NB4 (cell line): ENCODE data around the gene CEACAM6.

Experiments used
- POLR2A ChIP-seq: IDR thresholded peaks from 2 replicates; pipeline ENCODE4 v1.6.1; 2011; ENCODE audit warnings: mild to moderate bottlenecking; ENCODE audit not compliant: insufficient read length; ENCODE audit errors: extremely low read depth
- TF ChIP-seq, protein P1 (sequence below): IDR thresholded peaks from one replicate; pipeline ENCODE4 v1.5.1; 2012; ENCODE audit warnings: low read depth, low read length
- TF ChIP-seq, protein P2 (sequence below): IDR thresholded peaks from 2 replicates; pipeline ENCODE4 v1.6.1; 2011; ENCODE audit warnings: low read depth, low read length

DNA sequence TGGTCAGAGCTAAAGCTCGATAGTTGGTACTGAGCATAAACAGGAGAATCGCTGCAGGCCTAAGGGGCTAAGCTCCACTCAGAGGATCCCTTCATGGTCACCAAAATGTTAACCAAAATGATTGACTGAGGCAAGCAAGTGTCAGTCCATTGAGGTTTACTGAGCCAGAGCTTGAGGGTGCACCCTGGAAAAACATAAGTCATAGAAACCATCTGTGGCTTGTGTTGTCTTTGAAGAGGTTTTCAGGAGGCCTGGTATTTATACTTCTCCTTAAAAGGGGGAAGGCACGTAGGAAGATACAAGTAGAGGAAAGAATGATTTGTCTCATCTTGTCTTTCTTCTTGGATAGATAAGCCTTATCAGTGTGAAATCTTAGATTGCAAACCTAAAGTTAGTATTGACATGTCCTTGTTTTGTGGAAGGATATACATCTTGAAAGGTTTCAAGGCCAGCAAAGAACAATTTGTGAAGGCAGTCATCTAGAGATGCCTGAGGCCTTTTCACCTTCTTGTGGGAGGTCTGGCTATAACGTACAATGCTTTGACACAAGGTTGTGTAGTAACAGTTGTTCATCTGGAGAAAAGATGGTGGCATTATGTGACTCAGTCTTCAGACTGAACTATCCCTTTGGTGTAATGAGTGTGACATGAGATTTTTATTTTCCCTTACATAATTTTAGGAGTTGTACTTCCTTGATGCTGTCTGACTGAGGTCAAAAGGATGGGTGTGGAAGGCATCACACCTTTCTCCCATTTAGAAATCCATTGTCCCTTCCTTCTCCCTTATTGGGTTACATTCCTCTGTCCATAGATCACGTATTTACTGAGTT lies 14.7 kb upstream of the CEACAM6 start:
- TF ChIP-seq, protein P1, sequence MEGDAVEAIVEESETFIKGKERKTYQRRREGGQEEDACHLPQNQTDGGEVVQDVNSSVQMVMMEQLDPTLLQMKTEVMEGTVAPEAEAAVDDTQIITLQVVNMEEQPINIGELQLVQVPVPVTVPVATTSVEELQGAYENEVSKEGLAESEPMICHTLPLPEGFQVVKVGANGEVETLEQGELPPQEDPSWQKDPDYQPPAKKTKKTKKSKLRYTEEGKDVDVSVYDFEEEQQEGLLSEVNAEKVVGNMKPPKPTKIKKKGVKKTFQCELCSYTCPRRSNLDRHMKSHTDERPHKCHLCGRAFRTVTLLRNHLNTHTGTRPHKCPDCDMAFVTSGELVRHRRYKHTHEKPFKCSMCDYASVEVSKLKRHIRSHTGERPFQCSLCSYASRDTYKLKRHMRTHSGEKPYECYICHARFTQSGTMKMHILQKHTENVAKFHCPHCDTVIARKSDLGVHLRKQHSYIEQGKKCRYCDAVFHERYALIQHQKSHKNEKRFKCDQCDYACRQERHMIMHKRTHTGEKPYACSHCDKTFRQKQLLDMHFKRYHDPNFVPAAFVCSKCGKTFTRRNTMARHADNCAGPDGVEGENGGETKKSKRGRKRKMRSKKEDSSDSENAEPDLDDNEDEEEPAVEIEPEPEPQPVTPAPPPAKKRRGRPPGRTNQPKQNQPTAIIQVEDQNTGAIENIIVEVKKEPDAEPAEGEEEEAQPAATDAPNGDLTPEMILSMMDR: no peak
- TF ChIP-seq POLR2A: no peak
- TF ChIP-seq, protein P2, sequence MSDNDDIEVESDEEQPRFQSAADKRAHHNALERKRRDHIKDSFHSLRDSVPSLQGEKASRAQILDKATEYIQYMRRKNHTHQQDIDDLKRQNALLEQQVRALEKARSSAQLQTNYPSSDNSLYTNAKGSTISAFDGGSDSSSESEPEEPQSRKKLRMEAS: no peak
